GM12872 (cell line): ENCODE data around the gene HMCN2.

Experiments used
- TF ChIP-seq, protein P1 (sequence below): IDR thresholded peaks from 3 replicates; pipeline ENCODE4 v1.5.1; 2011; ENCODE audit warnings: low read depth, mild to moderate bottlenecking, low read length, moderate library complexity; ENCODE audit not compliant: insufficient read depth

HMCN2 gene

DNA sequence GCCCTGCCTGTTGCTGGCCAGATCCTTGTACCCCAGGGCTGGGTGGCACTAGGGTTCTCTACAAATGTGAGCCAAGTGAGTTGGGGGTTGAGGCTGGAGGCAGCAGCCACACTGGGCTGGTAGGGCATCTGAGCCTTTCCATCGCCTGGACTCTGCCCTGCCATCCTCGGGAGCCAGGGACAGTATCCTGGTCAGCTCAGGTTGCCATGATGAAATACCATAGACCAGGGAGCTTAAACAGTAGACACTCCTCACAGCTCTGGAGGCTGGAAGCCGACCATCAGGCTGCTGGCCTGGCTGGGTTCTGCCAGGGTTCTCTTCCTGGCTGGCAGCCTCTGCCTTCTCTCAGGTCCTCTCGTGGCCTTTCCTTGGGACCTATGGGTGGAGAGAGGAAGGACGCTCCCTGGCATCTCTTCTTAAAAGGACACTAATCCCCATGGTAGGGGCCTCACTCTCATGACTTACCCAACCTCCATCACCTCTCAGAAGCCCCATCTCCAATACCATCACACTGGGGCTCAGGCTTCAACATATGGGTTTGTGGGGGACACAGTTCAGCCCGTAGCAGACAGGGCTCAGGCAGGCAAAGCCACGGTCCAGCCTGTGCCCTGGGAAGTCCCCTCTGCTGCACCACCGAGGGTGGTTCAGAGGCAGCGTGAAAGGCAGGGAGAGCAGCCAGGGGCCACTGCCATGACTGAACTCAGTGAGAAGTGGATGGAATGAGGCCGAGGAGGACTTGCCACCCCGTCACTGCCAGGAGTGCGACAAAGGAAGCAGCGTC is 50.1 kb downstream of the HMCN2 start:
- TF ChIP-seq, protein P1, sequence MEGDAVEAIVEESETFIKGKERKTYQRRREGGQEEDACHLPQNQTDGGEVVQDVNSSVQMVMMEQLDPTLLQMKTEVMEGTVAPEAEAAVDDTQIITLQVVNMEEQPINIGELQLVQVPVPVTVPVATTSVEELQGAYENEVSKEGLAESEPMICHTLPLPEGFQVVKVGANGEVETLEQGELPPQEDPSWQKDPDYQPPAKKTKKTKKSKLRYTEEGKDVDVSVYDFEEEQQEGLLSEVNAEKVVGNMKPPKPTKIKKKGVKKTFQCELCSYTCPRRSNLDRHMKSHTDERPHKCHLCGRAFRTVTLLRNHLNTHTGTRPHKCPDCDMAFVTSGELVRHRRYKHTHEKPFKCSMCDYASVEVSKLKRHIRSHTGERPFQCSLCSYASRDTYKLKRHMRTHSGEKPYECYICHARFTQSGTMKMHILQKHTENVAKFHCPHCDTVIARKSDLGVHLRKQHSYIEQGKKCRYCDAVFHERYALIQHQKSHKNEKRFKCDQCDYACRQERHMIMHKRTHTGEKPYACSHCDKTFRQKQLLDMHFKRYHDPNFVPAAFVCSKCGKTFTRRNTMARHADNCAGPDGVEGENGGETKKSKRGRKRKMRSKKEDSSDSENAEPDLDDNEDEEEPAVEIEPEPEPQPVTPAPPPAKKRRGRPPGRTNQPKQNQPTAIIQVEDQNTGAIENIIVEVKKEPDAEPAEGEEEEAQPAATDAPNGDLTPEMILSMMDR, result no peak

DNA sequence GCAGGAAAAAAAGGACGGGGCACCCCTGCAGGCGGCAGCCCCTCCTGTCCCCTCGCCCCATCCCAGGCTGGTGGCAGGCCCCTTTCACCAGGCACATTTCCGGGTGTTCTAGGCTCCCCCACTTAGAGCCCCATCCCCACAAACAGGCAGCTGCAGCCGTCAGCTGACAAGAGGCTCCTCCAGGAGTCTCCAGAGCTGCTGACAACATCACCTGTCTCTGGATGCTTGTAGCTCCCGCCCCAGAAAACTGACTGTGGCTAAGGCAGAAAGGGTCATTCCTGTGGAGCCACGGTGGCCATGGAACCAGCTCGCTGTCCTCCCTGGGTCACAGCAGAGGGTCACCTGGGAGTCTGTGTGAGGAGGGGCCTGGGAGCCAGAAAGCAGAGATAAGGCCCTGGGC is 50.9 kb downstream of the HMCN2 start:
- TF ChIP-seq, protein P1, result no peak

DNA sequence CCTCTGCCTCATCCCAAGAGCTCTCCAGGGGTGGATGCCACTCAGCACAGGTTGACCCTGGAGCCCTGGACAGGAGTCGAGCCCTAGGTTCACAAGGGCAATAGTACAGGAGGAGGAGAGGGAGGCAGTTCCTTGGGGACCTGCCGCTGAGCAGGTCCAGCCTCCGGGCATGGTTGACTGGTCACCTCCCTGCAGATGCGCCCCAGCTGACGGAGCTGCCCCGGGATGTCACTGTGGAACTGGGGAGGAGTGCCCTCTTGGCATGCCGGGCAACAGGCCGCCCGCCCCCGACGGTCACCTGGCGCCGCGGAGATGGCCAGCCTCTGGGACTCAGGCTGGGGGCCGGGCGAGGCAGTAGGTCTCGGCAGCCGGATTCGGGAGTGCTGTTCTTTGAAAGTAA is 53.7 kb downstream of the HMCN2 start:
- TF ChIP-seq, protein P1, result no peak

DNA sequence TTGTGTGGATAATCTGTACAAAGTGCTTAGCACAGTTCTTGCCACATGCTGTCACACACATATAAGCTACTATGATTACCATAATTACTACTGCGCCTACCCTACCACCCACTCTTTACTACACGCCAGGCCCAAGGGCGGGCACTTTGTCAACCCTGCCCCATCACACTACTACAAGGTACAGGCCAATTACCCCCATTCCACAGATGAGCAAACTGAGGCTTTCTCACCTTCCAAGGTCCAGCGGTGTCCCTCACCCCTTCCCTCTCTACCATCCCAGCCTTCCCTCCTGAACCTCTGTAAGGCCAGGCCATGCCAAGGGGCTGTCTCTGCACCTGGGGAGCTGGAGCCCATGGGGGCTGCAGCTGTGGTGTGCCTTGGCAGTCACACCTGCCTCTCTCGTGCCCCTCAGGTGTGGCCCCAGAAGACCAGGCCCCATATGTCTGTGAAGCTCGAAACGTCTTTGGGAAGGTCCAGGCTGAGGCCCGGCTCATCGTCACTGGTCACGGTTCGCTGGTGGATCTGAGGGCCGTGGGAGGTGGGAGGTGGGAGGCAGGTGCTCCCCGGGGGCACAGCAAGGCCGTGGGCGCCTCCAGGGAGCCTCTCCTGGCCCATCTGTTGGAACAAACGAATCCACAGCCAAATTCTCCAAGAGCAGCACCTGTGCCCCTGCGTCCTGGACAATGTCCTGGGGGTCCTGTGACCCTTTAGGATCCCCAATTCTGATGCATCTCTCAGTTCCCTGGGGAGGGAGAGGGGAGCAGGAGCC is 54.6 kb downstream of the HMCN2 start:
- TF ChIP-seq, protein P1, result no peak

DNA sequence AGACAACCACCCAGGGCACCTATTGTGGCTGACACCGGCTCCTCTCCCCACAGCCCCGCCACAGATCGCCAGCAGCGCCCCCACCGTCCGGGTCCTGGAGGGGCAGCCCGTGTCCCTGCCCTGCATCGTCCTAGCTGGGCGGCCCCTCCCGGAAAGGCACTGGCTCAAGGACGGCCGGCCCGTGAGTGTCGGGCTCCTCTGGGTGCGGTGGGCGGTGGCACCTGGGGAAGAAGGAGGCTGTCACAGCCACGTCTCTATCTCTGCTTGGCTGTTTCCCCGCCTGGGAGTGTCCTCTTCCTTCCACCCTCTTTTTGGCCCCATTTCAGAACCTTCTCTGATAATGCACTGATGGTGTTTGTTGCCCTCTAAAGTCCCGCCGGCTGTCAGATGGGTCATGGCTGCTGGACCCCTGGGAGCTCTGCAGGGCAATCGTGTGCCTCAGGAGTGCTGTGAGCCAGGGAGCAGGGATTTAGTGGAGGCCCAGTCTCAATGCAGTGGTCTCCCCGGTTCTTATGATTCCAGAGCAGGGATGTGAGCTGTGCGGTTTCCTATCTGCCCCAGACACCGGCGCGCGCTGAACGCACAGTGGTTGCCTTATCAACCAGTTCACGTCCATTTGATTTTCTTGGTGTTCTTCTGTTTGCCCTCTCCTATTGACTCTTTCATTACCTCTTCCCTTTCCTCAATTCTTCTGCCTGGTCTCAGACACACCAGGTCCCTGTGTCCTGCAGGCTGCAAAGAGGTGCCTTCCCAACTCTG is 55.3 kb downstream of the HMCN2 start:
- TF ChIP-seq, protein P1, result no peak

DNA sequence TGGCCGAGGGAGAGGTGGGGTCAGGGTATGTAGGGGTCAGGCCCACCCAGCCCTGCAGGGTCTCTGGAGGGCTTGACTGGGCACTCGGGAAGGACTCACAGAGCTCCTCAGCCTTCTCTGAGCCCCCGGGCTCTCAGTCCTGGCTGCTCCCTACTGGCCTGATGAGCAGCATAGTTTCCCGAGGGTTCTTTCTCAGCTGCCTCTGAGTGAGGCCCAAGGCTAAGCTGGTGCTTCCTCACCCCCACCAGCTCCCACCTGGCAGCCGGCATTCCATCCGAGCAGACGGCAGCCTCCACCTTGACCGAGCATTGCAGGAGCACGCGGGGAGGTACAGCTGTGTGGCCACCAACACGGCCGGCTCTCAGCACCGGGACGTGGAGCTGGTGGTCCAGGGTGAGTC is 56.0 kb downstream of the HMCN2 start:
- TF ChIP-seq, protein P1, result no peak
